EL (cell line): ENCODE measurements around the gene MECP2.
A peak's percentile ranks its signal among the peaks of the same experiment; 100 is the strongest.

Source experiments
- DNase-seq: peaks from one replicate; pipeline ENCODE4 v3.0.0-alpha.2; 2016

Gene MECP2

DNA sequence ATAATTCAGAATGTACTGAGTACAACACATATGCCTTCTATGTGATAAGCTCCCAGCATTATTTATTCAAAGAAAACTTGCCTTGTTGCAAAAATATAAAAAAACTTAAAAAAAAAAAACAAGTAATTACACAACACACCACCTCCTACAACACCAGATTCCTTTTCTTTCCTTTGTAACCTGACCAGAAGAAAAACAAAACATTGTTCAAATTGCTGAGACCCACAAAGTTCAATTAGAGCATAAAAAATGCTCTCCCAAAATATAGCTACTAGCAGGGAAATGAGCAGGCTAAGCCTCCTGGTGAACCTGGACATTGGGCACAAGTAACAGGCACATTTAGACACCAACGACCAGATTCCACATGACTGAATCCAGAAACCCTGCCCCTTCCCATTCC, 38.3 kb downstream of the MECP2 start:
- DNase-seq, result no peak

GRCh38 chrX:154058214-154058997, 39.1 kb downstream of the MECP2 start:
- no peak for DNase-seq

DNA sequence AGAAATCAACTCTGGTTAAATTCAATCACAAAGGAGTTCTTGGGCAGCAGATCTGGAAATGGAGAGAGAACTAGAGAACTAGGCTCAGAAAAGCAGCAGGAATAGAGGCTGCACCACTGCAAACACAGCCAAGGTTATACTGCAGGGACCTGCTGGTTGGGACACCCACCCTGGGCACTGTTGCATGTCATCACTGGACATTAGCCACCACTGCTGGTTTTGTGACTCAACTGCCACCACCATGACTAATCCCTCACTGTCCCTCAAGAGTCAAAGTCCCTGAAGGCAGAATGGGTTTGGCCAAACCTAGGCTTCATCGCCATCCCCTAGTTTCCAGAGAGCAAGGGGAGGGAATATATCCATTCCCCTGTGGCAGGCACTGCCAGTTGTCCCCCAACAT, 39.7 kb downstream of the MECP2 start:
- no peak for DNase-seq

DNA sequence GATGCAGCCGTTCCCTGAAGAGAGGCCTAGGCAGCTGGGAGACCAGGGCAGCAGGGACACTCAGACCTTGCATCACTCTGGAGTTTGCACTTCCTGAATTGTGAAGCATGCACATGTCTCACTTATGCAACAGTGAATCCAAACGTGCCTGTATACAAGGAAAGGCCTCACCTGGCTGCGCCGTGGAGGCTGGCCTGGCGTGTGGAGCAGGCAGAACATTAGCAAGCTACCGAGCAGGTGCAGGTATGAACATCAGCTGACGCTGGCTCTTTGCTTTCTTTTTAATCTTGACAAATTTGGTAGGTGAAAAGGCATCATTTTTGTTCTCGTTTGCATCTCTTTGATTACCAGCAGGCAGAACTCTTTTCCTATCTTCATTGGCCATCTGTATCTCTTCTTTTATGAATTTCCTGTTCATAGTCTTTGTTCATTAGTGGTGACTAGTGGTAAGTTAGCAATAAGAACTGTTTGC, 40.7 kb downstream of the MECP2 start:
- no peak for DNase-seq

DNA sequence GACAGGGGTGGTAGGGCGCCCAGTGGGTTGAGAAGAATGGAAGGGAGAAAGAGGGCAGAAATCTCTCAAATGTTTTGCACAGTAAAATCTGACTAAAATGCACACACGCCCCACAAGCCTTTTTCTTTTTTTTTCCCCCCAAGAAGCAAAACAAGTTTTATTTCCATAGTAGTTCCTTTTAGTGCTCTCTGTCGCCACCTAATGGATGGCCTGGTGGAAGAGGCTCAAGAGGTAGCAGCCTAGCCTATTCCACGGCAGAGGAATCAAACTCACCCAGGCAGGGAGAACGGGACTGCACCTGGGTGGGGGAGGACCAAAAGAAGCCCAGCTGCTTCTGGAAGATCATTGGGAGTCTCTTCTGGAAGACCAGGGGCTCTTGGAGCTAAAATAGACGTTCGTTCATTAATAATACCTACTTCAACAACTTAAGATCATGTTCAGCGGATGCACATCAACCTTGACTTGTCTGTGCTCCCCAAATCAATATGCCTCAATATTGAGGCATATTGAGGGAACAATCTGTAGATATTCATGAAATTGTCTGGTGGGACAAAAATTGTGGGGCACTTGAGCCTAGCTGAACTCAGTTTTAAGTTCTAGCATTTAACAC, 46.2 kb downstream of the MECP2 start:
- peak; percentile 54 for DNase-seq

GRCh38 chrX:154050113-154050495, 47.4 kb downstream of the MECP2 start:
- DNase-seq, result no peak

GRCh38 chrX:154049209-154050112, 48.1 kb downstream of the MECP2 start:
- DNase-seq, result no peak

- no peak for DNase-seq
Observed at GRCh38 chrX:154048398-154048797, 49.1 kb downstream of the MECP2 start.

DNA sequence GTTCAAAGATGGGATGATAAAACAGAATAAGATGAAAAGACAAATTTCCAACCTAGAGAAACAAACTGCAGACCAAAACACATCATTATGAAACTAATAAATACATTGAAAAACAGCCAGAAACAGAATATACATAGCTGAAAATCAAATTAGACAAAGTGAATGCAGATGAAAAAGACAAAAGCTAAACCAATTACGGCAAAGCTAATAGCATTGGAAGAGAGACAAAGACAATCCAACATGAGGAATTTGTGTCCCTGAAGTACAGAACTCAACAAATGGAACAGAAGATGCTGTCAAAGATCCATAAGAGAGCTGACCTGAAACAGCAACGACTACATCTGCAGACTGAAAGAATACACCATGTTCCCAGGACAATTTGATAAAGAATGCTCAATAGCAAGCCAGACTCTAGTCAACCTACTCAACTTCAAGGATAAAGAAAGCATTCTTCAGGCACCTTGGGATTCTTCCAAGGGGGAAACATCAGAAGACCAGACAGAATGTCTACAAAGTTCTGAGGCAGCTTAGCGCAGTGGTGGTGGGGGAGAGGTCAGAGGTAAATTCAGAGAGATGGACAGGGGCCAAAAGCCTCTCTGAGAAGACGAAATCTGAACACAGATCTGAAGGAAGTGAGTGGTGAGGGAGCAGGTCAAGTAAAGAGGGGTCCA, 50.4 kb downstream of the MECP2 start:
- no peak for DNase-seq

GRCh38 chrX:154046031-154046781, 51.3 kb downstream of the MECP2 start:
- peak; percentile 50 for DNase-seq

DNA sequence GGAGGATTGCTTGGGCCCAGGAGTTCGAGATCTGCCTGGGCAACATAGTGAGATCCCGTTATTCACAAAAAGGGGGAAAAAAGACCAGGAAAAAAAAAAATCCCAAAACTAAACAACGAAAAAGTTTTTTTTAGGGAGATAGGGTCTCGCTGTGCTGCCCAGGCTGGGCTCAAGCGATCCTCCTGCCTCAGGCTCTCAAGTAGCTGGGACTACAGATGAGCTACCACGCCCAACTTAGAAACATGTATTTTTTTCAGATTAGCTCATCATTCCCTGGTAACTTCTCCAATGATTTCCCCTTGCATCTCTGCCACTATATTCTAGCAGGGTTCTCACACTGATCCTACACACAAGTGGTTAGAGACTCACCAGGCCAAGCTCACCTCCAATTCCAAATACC, 53.4 kb downstream of the MECP2 start:
- peak; percentile 16 for DNase-seq

DNA sequence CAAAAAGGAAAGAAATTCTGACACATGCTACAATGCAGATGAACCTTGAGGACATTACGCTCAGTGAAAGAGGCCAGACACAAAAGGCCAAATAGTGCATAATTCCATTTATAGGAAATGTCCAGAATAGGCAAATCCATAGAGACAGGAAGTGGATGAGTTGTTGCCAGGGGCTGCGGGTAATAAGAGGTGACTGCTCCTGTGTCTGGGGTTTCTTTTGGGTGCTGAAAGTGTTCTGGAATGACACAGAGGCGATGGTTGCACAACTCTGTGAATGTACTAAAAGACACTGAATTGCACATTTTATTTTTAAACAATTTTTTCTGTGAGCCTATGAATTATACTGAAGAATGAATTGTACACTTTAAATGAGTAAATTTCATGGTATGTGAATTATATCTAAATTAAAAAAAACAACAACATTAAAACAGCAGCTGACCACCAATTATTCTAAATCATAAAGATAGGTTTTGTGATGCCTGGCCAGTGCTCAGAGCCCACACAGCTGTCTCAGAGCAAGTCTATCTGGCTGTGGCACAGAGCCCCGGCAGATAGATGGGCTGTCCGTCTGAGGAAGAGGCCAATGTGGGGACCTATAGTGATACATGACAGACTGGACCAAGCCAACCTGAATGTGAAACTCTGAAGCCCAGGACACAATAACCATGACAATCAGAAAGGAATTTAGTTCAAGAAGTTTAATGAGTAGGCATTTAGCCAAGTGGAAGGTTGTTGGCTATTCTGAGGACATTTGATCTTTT, 54.3 kb downstream of the MECP2 start:
- DNase-seq, result peak; percentile 66

GRCh38 chrX:154040863-154041262, 56.7 kb downstream of the MECP2 start:
- no peak for DNase-seq

GRCh38 chrX:154040307-154040756, 57.2 kb downstream of the MECP2 start:
- DNase-seq, result peak; percentile 80

DNA sequence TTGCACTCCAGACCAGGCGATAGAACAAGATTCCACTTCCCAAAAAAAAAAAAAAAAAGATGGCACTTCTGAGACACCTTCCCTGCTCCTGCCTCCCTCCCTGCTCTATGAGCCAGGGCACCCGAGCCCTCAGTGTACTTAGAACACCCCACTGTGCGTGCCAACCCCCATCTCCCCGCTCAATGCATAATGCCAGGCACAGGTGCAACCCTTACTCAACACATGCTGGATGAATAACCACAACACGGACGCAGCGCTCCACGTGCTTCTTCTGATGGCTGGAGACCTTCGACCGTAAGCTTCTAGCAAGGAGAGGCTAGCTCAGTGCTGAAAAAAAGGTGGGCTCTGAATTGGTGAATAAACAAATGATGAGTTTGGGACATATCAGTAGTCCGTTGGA, 57.9 kb downstream of the MECP2 start:
- no peak for DNase-seq

- no peak for DNase-seq
Observed at GRCh38 chrX:154038656-154039055, 58.9 kb downstream of the MECP2 start.

GRCh38 chrX:154037754-154038153, 59.8 kb downstream of the MECP2 start:
- no peak for DNase-seq

DNA sequence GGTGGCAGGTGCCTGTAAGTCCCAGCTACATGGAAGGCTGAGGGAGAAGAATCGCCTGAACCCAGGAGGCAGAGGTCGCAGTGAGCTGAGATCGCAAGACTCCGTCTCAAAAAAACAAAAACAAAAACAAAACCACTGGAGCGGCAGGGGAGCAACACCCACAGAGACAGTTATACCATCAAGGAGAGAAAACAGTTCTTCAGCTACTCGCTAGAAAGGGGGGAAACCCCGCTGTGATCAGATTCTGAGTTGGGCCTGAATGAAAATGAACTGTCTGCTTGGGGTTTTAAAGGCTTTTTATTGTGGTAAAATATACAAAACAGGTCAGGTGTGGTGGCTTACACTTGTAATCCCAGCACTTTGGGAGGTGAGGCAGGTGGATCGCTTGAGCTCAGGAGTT, 61.0 kb downstream of the MECP2 start:
- no peak for DNase-seq

DNA sequence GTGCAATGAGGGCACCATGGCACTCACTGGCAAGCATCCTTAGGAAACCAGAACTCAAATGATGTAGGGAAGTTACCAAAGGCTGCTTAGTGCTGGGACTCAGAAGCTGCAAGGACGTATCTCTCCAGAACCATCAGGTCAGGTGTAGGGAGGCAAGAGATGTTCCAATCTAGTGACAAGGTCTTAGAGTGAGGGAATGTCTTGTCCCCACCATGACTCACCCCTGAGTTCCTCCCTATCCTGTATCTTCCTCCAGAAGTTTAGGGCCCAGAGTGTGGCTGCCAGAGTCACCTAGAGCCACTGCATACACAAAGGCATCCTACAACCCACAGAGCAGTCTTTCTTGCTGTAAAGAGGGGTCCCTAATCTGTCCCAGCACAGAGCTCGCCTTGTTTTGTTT, 63.7 kb downstream of the MECP2 start:
- no peak for DNase-seq

DNA sequence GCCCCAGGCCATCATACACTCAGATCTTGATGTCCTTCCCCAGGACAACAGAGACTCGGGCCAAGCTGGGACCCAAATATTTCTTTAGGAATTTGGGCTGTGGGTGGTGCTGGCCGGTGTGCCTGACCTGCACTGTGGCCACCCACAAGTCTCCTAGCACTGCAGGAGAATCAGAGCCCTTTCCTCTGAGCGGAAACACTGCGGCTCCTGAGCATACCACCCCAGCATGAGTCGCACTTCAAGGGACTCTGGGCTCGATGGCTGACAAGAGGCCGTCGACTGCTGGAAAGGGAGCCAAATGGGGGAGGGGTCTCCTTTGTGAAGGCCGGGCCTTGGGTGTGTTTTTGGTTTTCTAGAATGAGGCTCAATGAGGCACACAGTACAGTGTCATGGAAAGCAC, 64.9 kb downstream of the MECP2 start:
- DNase-seq, result no peak

DNA sequence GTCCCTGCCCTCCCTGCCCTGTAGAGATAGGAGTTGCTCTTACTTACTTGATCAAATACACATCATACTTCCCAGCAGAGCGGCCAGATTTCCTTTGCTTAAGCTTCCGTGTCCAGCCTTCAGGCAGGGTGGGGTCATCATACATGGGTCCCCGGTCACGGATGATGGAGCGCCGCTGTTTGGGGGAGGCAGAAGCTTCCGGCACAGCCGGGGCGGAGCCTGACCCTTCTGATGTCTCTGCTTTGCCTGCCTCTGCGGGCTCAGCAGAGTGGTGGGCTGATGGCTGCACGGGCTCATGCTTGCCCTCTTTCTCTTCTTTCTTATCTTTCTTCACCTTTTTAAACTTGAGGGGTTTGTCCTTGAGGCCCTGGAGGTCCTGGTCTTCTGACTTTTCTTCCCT, 65.4 kb downstream of the MECP2 start:
- DNase-seq, result no peak
